GM21528 (cell line): ENCODE data around the gene OR5L2.
"Not testable (repeated sequence)": the region's sequence is repeated elsewhere in the genome, so short reads cannot be mapped to it uniquely, and the experiment has no call there.

ENCODE experiments used
- ATAC-seq: cut with Tn5 transposase; IDR thresholded peaks from one replicate; pipeline ENCODE4 v1.9.1; 2021; ENCODE audit warnings: mild to moderate bottlenecking, moderate library complexity; ENCODE audit not compliant: unreplicated experiment, low FRiP score

The OR5L2 gene

DNA sequence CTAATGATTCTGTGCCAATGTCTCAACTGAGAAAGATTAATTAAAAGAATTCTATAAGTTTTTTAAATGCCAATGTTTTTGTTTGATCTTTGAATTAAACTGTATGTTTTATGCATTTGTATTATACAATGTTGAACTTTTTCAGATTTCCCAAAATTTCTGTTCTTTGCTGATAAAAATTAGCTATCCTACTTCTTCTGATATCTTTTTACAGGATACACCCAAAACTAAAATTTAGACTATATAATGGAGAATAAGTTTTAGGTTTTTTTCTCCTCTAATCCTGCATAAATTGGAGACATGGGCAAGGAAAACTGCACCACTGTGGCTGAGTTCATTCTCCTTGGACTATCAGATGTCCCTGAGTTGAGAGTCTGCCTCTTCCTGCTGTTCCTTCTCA is at the start of gene OR5L2:
TSS of gene OR5L2 (plus strand) at position 301 of the 400 bp plus-strand sequence. CDS start at position 301, 0 bp downstream.
- ATAC-seq = no peak

DNA sequence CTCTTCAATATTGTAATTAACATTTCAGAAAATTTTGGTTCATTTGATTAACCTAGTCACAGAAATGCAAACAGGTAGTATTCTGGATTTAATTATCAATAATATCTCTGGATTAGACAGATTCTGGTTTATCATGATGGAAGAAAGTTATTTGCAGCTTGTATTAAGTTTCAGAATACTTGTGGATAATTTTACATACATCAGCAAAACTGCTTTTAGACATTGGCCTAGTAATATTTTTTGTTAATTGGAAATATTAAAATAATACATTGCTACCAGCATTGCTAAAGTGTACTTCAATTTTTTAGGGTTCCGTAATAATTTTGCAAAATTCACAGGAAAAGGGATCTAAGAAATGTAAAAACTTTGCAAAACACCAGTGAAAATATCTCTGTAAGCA is 35.4 kb upstream of the OR5L2 start:
- ATAC-seq = no peak

- no peak for ATAC-seq
Observed at GRCh38 chr11:55793321-55793720, 33.7 kb upstream of the OR5L2 start.

- ATAC-seq = no peak
Observed at GRCh38 chr11:55795256-55795655, 31.8 kb upstream of the OR5L2 start, which contains the start of gene OR5D14. OR5D14 (plus strand) TSS chr11:55795556; CDS start chr11:55795556, 0 bp downstream.

- ATAC-seq = no peak
Observed at GRCh38 chr11:55806248-55806647, 20.8 kb upstream of the OR5L2 start.

DNA sequence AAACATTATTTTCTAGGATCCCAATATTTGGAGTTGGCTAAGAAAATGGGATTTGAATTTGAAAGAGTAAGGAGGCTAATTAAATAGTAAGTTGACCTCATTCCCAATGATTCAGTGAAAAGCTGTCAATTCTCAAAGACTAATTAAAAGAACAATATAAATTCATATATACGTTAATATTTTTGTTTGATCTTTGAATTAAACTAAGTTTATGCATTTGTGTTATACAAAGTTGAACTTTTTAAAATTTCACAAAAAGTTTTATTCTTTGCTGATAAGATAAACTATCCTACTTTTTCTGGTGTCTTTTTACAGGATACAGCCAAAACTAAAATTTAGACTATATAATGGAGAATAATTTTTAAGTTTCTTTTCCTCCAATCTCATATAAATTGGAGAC is 16.0 kb upstream of the OR5L2 start, which contains the start of gene OR5L1:
TSS of gene OR5L1 (plus strand) at position 301 of the 400 bp plus-strand sequence. CDS start 100 bp downstream, outside the sequence.
- ATAC-seq = no peak

GRCh38 chr11:55819330-55819729 is 7.7 kb upstream of the OR5L2 start, which contains the start of gene OR5D18:
OR5D18 (plus strand) TSS chr11:55819630; CDS start chr11:55819630, 0 bp downstream.
- no peak for ATAC-seq

DNA sequence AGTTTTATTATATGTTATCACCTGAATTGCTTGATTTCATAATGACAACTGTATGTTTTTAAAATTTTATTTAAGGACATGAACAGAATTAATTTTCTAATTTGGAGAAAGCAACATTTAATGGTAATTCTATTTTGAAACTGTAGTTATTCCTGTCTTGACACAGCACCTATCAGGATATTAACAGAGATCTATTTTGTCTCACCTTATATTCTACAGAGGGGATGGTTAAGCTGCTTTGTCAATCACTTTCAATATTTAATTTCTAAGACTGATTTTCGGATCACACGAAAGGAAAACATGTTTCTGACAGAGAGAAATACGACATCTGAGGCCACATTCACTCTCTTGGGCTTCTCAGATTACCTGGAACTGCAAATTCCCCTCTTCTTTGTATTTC is 11.4 kb downstream of the OR5L2 start, which contains the start of gene OR5D16:
TSS of gene OR5D16 (plus strand) at position 301 of the 400 bp plus-strand sequence. CDS start at position 301, 0 bp downstream.
- ATAC-seq = no peak

DNA sequence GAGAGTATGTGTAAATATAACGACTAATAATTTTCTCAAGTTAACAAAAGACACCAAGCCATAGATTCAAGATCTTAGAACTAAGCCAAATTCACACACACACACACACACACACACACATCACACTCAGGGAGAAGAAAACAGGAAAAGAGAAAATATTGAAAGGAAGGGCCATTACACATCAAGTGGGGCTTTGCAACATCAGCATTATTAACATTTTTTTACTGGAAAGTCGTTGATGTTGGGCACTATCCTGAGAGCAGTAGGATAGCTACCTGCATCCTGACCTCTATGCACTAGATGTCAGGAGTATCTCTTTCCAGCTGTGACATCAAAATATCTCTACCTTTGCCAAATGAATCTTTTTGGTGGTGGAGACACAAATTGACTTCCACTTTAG is 20.4 kb downstream of the OR5L2 start:
- ATAC-seq = no peak

DNA sequence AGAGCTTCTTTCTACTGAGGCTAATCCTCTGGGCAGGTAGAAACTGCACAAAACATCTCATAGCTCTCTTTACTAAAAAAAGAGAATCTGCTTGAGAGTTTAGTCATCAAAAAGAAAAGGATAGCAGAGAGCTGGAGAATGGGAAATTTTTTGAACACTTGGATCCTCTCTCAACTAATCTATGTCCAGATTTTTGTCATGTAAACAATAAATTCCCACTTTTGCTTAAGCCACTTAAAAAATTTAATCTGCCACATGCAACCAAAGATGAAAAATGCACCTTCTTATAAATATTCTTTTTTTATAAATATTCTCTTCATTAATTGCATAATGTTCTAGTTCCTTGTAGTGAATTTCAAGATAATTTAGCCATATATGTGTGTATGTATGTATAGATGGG is 22.0 kb downstream of the OR5L2 start:
- no peak for ATAC-seq

DNA sequence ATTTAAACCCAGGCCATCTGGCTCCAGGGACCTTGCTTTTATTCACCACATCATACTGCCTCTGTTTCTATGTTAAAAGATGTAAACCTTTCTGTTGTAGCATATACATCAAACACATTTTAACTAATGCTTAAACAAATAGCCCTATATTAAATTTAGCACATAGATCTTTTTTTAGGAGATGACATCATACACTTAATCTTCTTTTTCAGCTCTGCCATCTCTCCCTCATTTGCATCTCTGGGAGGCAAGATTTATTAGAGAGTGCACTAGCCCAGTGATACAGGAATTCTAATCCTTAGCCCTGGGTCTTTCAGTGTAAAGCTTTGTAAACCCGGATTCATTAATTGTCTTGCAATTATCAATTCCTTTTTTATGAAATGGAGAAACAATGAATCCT is 25.1 kb downstream of the OR5L2 start:
- no peak for ATAC-seq

DNA sequence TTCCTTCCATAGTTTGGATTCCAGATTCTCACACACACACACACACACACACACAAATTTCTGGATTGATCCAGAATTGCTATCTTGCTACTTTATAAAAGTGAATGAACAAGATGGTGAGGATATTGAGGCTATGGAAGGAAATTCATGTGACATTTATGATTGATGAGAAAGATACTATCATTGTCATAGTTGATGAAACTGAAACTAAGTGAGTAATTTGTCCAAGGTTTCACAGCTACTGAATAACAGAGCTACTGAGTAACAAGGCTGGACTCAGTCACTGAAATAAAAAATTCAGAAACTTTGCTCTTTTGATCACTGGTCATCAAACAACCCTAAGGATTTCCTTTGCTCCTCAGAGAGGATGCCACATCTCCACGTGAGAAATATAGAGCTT is 27.7 kb downstream of the OR5L2 start:
- no peak for ATAC-seq

DNA sequence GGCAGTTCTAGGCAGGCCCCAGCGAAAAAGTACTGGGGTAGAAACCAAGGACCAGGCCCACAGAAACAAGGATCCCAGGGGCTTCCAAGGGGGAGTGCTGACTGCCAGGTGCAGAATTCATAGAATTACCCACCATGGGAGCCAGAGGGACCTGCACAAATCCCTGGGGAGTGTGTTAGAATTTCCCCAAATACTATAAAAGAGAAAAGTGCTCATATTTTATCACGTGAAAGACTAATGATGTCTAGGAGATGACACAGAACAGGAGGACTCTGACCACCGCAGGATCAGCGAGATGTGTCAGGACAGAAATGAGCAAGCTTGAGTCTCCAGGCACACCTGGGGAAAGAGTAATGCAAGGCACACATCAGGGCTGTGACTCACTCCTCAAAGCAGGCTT is 40.3 kb downstream of the OR5L2 start:
- ATAC-seq = not testable (repeated sequence)

GRCh38 chr11:55872731-55873130 is 45.7 kb downstream of the OR5L2 start:
- ATAC-seq = not testable (repeated sequence)

DNA sequence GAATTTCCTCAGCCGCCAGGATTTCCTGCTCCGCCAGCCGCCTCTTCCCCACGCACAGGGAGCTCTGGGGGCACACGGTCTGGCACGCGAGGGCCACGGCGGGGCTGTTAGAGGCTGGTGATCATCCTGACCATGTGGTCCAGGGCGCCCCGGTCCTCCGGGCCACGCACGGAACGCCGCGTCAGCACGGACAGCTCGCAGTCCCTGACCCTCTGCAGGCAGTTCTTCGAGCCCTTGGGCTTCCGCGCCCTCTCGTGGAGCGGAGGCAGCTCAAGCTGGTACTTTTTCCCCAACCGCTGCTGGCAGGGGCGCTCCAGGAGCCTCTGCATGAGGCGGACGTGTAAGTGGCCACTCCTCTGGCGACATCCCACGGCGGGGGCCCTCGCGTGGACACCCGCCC is 46.1 kb downstream of the OR5L2 start:
- not testable (repeated sequence) for ATAC-seq
